DMS153 treated with DMSO at 0.1 percent for 48 hours (cell line): Measurements from ENCODE around the gene DMTF1.
A peak's percentile ranks its signal among the peaks of the same experiment; 100 is the strongest.

ENCODE experiments used
- DNase-seq: peaks from one replicate; lab custom pipeline; 2025; ENCODE audit not compliant: unreplicated experiment; lab: John Stamatoyannopoulos, UW

DMTF1 gene

GRCh38 chr7:87144173-87144657, 8.0 kb upstream of the DMTF1 start:
- DNase-seq, result no peak

GRCh38 chr7:87146740-87147386, 5.4 kb upstream of the DMTF1 start:
- no peak for DNase-seq

DNA sequence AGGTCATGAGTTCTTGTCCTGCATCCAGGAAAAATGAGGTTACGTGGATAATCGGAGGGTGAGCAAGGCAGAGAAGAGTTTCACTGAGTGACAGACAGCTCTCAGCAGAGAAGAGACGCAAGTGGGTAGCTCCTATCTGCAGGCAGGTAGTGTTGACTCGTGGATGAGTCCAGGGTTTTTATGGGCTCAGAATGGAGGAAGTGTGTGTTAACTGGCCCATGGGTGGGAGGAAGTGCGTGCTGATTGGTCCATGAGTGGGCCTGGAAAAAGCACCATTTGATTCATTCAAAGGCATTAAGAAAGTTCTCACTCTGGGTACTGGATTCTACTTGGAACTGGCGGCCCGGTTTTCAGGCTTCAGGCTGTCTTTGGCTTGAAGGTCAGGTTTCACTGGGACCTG, 4.8 kb upstream of the DMTF1 start:
- DNase-seq, result no peak

- peak; percentile 10 for DNase-seq
Measured at GRCh38 chr7:87148332-87148955, 3.8 kb upstream of the DMTF1 start.

DNA sequence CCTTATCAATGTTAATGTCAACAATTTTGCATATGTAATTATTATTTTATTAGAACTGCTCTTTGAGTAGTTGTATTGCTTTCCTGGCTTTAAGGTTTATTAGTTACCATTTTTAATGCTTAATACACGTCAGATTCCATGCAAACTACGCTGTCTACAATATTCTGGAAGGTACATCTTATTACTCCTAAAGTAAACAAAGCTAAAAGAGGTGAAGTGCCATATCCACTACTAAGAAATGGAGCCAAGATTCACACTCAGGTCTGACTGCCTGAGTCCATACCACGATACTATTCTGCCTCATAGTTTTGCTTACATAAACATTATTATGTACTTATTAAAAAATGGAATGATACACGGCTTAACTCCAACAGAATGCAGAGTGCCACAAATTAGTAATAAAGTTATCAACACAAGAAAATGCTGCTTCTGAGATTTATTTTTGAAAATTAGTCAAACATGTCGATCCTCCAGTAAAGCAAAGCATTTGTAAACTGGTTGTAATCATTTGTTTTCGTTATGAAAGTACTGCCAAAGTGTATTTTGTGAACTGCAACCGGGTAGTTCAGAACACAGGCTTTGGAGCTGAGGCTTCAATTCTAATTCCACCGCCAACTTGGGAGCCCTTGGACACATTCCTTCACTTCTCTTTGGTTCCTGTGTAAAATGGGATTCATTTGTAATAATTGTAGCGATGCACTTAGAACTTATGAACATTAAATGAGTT, 1.1 kb upstream of the DMTF1 start:
- no peak for DNase-seq

GRCh38 chr7:87151729-87152111, 533 bp upstream of the DMTF1 start:
- peak; percentile 66 for DNase-seq

DNA sequence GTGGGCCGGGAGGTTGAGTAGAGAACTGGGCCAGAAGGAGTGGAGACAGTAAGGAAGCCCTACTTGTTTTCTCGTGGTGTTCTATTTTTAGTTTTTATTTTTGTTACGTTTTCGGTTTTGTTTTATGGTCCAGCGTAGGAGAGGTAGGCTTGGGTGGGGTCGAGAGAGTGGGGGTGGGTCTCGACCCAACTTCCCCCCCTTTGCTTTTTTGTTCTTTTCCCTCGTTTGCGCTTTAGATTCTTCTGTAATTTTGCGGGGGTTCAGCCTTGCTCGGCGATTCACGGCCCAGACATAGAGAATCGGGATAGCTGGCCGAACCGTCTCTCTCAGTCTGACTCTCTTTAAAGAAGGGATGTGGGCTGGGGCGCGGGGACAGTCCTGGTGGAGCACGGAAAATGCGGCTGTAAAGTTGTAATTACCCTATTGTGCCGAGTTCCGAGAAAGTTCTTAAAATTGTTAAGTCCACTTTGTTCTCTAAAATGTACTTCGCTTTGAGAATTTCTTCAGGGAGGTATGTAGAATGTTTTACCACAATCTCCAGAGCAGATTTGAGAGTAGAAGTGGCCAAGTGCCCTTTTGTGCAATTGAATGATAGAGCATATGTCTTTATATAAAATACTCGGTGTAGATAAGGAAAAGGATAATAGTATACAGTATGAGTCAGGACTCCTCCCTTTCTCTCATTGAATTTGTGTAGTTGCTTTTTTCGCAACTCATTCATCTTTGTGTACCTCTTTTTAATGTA, 816 bp downstream of the DMTF1 start:
- DNase-seq, result no peak

DNA sequence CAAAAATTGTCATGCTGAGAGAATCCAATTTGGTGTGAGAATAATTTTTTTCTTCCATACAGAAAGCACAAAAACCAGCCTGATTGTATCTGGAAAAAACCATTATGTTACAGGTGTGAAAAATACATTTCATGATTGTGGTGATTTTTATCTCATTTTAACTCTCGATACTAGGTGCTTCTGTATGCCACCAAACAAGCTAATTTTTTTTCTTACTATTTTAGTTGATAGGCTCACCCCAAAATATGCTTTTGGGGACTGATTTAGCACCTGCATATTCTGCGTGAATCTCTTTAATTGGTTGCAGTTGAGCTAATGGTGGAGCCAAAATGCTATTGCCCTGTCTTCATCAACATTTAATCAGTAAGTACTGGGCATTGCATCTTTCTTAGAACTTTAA, 1.9 kb downstream of the DMTF1 start:
- DNase-seq, result no peak

DNA sequence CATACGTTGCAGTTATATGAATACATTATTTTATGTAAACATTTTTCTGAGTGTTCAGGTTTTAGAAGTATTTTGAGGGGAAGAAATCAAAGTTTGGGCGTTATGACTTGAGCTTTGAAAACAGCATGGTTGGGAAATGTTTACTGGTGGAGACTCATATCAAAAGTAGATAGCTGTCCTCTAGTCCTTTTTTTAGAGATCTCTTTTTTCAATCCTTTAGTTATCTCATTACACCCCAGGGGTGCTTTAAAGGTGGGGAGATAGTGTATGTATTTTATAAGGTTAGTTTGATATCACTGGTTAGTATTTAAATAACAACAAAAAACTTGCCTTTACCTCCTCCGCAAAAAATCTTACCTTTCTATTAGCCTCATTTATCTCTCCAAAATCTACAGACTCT, 2.3 kb downstream of the DMTF1 start:
- no peak for DNase-seq

DNA sequence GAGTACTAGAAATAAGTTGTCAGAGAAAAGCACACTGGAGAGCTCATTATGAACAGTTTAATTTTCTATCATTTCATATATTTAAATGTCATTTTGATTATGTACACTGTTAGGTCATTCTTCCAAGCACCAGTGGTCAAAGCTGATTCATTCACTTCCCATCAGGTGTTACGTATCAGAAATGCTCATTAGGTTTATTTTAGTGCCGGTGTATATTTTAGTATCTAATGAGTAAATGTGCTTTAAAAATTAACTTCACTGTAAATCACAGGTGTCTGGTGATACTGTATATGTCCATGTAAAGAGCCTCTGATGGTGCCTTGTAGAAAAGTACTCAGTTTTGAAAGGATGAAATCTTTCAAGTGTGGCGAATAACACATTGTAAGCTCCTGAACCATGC, 3.5 kb downstream of the DMTF1 start:
- DNase-seq, result no peak

GRCh38 chr7:87156709-87157108, 4.5 kb downstream of the DMTF1 start:
- no peak for DNase-seq

DNA sequence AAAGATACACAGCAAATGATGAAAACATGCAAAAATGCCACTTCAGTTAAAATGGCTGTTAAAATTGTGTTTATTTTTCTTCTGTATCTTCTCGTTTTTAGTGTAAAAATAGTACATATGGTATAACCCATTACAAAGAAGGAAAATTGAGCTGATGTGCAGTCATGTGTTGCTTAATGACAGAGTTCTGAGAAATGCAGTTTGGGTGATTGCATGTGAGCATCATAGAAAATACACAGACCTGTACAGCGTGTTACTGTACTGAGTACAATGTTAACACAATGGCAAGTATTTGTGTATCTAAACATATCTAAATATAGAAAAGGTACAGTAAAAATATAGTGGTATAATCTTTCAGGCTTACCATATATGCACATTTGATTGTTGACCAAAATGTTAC, 7.3 kb downstream of the DMTF1 start:
- no peak for DNase-seq

DNA sequence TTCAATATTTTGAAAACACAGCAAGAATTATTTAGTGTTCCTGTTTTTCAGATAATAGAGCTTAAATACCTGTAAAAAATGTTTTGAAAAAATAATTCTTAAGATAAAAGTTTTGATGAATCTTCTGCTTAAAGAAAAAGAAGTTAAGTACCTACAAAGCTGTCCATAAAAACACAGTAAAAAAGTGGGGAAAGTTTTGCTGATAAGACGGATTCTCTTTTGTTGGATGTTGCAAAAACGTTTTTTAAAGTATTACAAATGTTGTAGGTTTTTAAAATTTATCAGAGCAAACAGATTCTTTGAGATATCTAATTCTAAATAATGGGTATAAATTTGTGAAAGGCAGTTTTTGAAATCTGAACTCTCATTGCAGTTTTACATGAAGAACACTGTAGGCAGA, 12.2 kb downstream of the DMTF1 start:
- DNase-seq, result no peak

- DNase-seq, result no peak
Measured at GRCh38 chr7:87170828-87171227, 18.6 kb downstream of the DMTF1 start.

DNA sequence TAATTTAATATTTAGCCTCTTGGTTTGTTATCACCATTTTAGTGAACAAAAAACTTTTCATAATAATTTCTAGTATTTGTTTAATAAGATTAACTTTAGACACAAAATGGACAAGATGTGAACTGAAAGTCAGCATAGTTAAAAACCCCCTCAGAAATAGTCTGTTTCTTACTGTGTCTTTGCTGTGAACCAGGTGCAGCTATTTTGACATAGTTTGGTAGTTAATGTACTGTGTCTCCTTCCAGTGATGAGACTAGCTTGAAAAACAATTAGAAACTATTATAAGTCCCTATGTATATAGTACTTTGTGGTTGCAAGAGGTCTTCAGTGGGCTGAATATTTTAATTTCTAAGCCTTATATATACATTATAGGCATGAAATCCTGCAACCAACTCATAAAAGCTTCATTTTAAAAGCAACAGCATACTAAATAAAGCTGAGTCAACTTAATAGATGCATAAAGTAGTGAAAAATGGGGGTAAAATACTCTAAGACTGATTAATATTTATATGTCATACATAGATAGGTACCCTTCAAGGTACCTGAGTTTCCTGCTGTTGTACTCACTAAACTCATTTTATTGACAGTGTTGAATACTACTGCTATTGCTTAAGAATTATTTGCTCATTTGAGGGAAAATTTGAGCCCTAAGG, 19.2 kb downstream of the DMTF1 start:
- no peak for DNase-seq

- DNase-seq, result no peak
Measured at GRCh38 chr7:87173471-87173870, 21.2 kb downstream of the DMTF1 start.

DNA sequence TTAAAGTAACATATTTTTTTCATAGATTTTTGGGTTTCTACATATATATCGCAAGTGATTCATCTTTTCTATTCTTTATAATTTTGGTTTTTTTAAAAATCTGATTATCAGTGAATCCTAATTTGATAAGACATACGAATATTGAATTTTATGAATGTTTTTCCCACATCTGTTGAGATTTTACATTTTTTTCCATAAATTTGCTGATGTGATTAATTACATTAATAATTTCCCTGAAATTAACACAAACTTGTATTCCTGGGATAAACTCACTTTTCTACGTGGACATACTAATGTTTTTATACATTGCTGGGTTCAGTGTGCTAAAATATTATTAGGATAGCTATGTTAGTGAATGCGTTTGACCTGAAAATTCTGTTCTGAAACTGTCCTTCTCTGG, 26.1 kb downstream of the DMTF1 start:
- DNase-seq, result no peak

DNA sequence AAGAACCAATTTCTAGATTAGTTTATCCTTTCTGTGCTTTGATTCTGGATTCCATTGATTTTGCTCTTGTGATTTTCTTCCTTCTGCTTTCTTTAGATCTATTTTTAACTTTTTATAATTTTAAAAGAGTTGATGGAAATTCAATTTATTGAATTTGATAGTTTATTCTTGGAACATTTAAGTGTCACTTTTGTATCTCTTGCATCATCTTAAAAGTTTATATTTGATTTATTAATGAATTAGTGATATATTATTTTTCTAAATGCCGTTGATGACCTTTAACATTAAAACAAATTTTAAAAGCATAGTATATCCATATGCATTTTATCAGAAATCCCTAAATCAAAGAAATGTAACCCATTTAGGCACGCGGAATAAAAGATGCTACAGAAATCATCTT, 26.9 kb downstream of the DMTF1 start:
- DNase-seq, result no peak

DNA sequence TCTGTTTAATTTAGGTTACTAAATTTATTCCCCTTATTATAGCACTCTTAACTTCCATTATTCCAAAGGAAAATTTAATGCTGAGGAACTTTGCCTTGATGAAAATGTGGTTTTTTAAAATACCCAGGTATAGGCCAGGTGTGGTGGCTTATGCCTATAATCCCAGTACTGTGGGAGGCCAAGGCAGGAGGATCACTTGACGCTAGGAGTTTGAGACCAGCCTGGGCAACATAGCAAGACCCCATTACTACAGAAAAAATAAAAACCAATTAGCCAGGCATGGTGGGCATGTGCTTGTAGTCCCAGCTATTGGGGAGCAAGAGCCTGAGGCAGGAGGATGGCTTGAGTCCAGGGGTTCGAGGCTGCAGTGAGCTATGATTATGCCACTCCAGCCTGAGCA, 34.9 kb downstream of the DMTF1 start:
- no peak for DNase-seq

DNA sequence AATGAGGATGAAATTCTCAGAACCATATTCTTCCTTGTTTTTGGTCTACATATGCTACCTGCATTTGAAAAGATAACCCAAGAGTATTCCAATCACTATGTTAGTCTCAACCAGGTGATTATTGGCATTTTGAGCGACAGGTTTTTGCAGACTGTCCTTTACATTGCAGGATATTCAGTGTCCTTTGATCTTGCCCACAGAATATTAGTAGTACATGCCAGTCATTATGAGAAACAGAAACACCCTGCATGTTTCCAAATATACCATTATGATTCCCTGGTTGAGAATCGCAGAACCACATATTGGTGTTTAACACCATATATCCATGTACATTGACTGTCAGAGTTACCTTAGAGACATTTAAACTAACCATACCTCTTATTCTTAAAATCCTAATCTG, 36.7 kb downstream of the DMTF1 start:
- no peak for DNase-seq

- DNase-seq, result no peak
Measured at GRCh38 chr7:87190783-87191182, 38.5 kb downstream of the DMTF1 start.
